SK-N-SH treated with all-trans-retinoic acid at 6 μM for 48 hours (cell line): ENCODE data around the gene KAT2B.

Experiments used
- ARNTL ChIP-seq: fragments of 450-650 bp; formaldehyde crosslinking; IDR thresholded peaks from 2 replicates; pipeline ENCODE4 v1.5.0; 2020; ENCODE audit warnings: low read depth, mild to moderate bottlenecking, moderate library complexity, borderline replicate concordance
- CSDC2 ChIP-seq: fragments of 250-450 bp; sonication (Bioruptor Pico); IDR thresholded peaks from 2 replicates; pipeline ENCODE4 v1.5.0; 2020; ENCODE audit warnings: mild to moderate bottlenecking, moderate library complexity
- CSRNP3 ChIP-seq: fragments of 250-450 bp; sonication (Bioruptor Pico); IDR thresholded peaks from 2 replicates; pipeline ENCODE4 v1.5.1; 2021; ENCODE audit warnings: mild to moderate bottlenecking, moderate library complexity
- ISL1 ChIP-seq: fragments of 250-450 bp; sonication (Bioruptor Pico); IDR thresholded peaks from 2 replicates; pipeline ENCODE4 v2.1.2; 2022; ENCODE audit warnings: mild to moderate bottlenecking, moderate library complexity
- PATZ1 ChIP-seq: fragments of 250-450 bp; sonication (Bioruptor Pico); IDR thresholded peaks from 2 replicates; pipeline ENCODE4 v1.8.0; 2020; ENCODE audit warnings: mild to moderate bottlenecking, moderate library complexity, borderline replicate concordance
- PPARA ChIP-seq: fragments of 250-450 bp; sonication (Bioruptor Pico); IDR thresholded peaks from 2 replicates; pipeline ENCODE4 v1.5.0; 2020; ENCODE audit warnings: mild to moderate bottlenecking, borderline replicate concordance
- RARB ChIP-seq: fragments of 250-450 bp; sonication (Bioruptor Pico); IDR thresholded peaks from 2 replicates; pipeline ENCODE4 v1.8.0; 2021; ENCODE audit warnings: mild to moderate bottlenecking, moderate library complexity
- ZFP3 ChIP-seq: fragments of 250-450 bp; sonication (Bioruptor Pico); IDR thresholded peaks from 2 replicates; pipeline ENCODE4 v1.5.0; 2020; ENCODE audit warnings: mild to moderate bottlenecking, moderate library complexity
- ZFP30 ChIP-seq: fragments of 450-650 bp; formaldehyde crosslinking; IDR thresholded peaks from 2 replicates; pipeline ENCODE4 v1.5.0; 2022; ENCODE audit warnings: mild to moderate bottlenecking, moderate library complexity
- ZNF8 ChIP-seq: fragments of 450-650 bp; formaldehyde crosslinking; IDR thresholded peaks from 2 replicates; pipeline ENCODE4 v1.5.0; 2020; ENCODE audit warnings: mild to moderate bottlenecking, moderate library complexity

- TF ChIP-seq ZNF8 (CRISPR knock-in tag) (no peak), ARNTL (CRISPR knock-in tag) (no peak), CSDC2 (CRISPR knock-in tag) (no peak), RARB (CRISPR knock-in tag) (no peak), ZFP30 (CRISPR knock-in tag) (no peak), PATZ1 (CRISPR knock-in tag) (no peak), ZFP3 (CRISPR knock-in tag) (no peak), CSRNP3 (CRISPR knock-in tag) (no peak), ISL1 (CRISPR knock-in tag) (no peak), PPARA (CRISPR knock-in tag) (no peak)
Observed at GRCh38 chr3:20185331-20185678, 145.1 kb downstream of the KAT2B start.
